Lung (tissue), 12 donors: Measurements from ENCODE around the gene DCD. TPM values are rescaled to one million over a fixed set of nuclear protein-coding genes. Genes with fewer than 3 reads are reported as not detected.
A peak's percentile ranks its signal among the peaks of the same experiment; 100 is the strongest.

ENCODE experiments used
- ATAC-seq: fragments of 200-7000 bp; cut with Tn5 transposase; one replicate; pipeline ENCODE4 v1.9.1; 2020; ENCODE audit warnings: moderate number of reproducible peaks; ENCODE audit not compliant: insufficient read depth, low FRiP score
- DNase-seq, 3 donors: peaks; one replicate each; pipeline ENCODE4 v3.0.0-alpha.2; 2013 to 2017
- H3K27ac ChIP-seq, 2 donors: one replicate each; pipeline ENCODE4 v1.5.1; 2013; ENCODE audit warnings: mild to moderate bottlenecking in 2 of 2, moderate library complexity in 2 of 2, control low read depth in 1 of 2, inconsistent platforms in 1 of 2, low read depth in 1 of 2, low read length in 1 of 2
- H3K27me3 ChIP-seq, 3 donors: one replicate each; pipeline ENCODE4 v1.5.1; 2013; ENCODE audit warnings: low read length in 2 of 3; ENCODE audit not compliant: control insufficient read depth in 3 of 3, insufficient read depth in 3 of 3
- H3K36me3 ChIP-seq, 4 donors: one replicate each; pipeline ENCODE4 v1.5.1; 2013; ENCODE audit warnings: low read length in 4 of 4, mild to moderate bottlenecking in 1 of 4, moderate library complexity in 1 of 4; ENCODE audit not compliant: control insufficient read depth in 4 of 4, insufficient read depth in 4 of 4
- H3K4me1 ChIP-seq, 5 donors: one replicate each; pipeline ENCODE4 v1.5.1; 2013; ENCODE audit warnings: low read length in 5 of 5, mild to moderate bottlenecking in 2 of 5, moderate library complexity in 1 of 5; ENCODE audit not compliant: control insufficient read depth in 5 of 5, insufficient read depth in 5 of 5
- H3K4me3 ChIP-seq: one replicate; pipeline ENCODE4 v1.5.1; 2013; ENCODE audit warnings: mild to moderate bottlenecking, control low read depth, moderate library complexity
- H3K9ac ChIP-seq, 2 donors: one replicate each; pipeline ENCODE4 v1.5.1; 2013; ENCODE audit warnings: low read length in 2 of 2, control low read depth in 1 of 2; ENCODE audit not compliant: insufficient read depth in 1 of 2
- H3K9me3 ChIP-seq, 4 donors: one replicate each; pipeline ENCODE4 v1.5.1; 2013; ENCODE audit warnings: low read length in 3 of 4, mild to moderate bottlenecking in 1 of 4, moderate library complexity in 1 of 4; ENCODE audit not compliant: control insufficient read depth in 4 of 4, insufficient read depth in 3 of 4
- WGBS, 2 donors: extraction: QIAGEN DNeasy Blood & Tissue Kit; methylation state at CpG; one replicate each; pipeline ENCODE4 v1.1.7; 2013; 5-methylcytosine and 5-hydroxymethylcytosine counted together
- polyA plus RNA-seq, 2 donors: library from polyadenylated mRNA; stranded (reverse); fragments of 200-250 nt; gene quantifications; one replicate each; pipeline ENCODE4 v1.2.1, GENCODE V29; 2013
- total RNA-seq, 2 donors: library from RNA; depleted of rRNA in 1 of 2; stranded (reverse); fragments of >200 nt in 1 of 2; gene quantifications; one replicate each; pipeline ENCODE4 v1.2.1, GENCODE V29; 2014 to 2021
- TF ChIP-seq, protein P1 (sequence below): IDR thresholded peaks from 2 replicates; pipeline ENCODE4 v1.5.1; 2012; ENCODE audit warnings: mild to moderate bottlenecking; ENCODE audit errors: control extremely low read depth, extremely low read depth
- donor health status: control.
- donor health status: control.
- donor health status: Bipolar disorder and iron deficiency.
- donor health status: healthy.
- donor health status: DM: yes; HTN: yes; CAD: no.

DCD gene
- total and polyA plus RNA-seq, 4 donors = not detected

- Histone ChIP-seq H3K36me3 (no peaks in the 10 kb centered on the region), H3K27me3 (peaks cover 0 to 2% (median 0%) of the 10 kb centered on the region in 3 donors), H3K4me1 (no peaks in the 10 kb centered on the region), H3K27ac (no peak overlapping the region), H3K9ac (no peak overlapping the region), H3K4me3 (no peak overlapping the region), H3K9me3 (no peaks in the 10 kb centered on the region)
- 87 to 88% methylated on average over 5 of the region's 5 CpGs for WGBS, 2 donors
- TF ChIP-seq, protein P1, sequence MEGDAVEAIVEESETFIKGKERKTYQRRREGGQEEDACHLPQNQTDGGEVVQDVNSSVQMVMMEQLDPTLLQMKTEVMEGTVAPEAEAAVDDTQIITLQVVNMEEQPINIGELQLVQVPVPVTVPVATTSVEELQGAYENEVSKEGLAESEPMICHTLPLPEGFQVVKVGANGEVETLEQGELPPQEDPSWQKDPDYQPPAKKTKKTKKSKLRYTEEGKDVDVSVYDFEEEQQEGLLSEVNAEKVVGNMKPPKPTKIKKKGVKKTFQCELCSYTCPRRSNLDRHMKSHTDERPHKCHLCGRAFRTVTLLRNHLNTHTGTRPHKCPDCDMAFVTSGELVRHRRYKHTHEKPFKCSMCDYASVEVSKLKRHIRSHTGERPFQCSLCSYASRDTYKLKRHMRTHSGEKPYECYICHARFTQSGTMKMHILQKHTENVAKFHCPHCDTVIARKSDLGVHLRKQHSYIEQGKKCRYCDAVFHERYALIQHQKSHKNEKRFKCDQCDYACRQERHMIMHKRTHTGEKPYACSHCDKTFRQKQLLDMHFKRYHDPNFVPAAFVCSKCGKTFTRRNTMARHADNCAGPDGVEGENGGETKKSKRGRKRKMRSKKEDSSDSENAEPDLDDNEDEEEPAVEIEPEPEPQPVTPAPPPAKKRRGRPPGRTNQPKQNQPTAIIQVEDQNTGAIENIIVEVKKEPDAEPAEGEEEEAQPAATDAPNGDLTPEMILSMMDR = no peak
- ATAC-seq (no peak), DNase-seq (no peak)
Measured at GRCh38 chr12:54603872-54604271, 44.3 kb downstream of the DCD start.

DNA sequence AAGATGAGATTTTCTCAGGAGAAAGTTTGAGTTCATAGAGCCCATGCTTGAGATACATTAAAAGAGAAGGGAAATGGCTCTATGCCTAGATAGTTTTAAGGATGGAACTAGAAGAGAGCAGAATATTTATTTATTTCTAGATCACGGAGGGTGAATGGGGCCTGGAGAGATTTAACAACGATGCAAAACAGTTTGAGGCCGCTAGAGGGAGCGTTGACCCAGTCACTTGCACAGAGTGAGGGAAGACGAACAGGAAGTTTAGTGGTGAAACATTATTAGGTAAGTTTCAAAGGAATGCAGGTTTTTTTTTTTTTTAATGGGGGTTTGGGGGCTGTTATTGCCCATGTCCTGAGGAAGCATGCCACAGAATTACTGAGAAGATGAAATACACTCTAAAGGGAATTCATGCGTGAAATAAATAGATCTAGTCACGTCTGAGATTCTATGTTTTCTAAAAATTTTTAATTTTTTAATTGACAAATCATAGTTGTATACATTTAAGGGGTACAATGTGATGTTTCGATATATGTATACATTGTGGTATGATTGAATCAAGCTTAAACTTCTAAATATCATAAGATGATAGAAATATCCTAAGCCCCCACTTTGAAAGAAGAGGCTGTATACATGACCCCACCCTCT, 44.9 kb downstream of the DCD start:
- ATAC-seq (peak; percentile 80), DNase-seq (peak; percentile 67 to 77 (median 69))
- TF ChIP-seq, protein P1 = peak; percentile 44
- Histone ChIP-seq H3K27ac (no peak overlapping the region), H3K9ac (no peak overlapping the region), H3K4me3 (no peak overlapping the region), H3K27me3 (peaks cover 0 to 2% (median 0%) of the 10 kb centered on the region in 3 donors), H3K4me1 (no peaks in the 10 kb centered on the region), H3K9me3 (no peaks in the 10 kb centered on the region), H3K36me3 (no peaks in the 10 kb centered on the region)
- 16 to 23% methylated on average over 8 of the region's 8 CpGs for WGBS, 2 donors

GRCh38 chr12:54602661-54603060, 45.5 kb downstream of the DCD start:
- Histone ChIP-seq H3K4me3 (no peak overlapping the region), H3K9ac (no peak overlapping the region), H3K9me3 (no peaks in the 10 kb centered on the region), H3K27ac (no peak overlapping the region), H3K4me1 (no peaks in the 10 kb centered on the region), H3K27me3 (peaks cover 0 to 2% (median 0%) of the 10 kb centered on the region in 3 donors), H3K36me3 (no peaks in the 10 kb centered on the region)
- DNase-seq (no peak), ATAC-seq (no peak)
- TF ChIP-seq, protein P1 = no peak
- 54 to 62% methylated on average over 2 of the region's 2 CpGs for WGBS, 2 donors

GRCh38 chr12:54601841-54602240, 46.3 kb downstream of the DCD start:
- WGBS, 2 donors = 56 to 58% methylated on average over 4 of the region's 4 CpGs
- H3K4me1 ChIP-seq = no peaks in the 10 kb centered on the region
- H3K36me3 ChIP-seq = no peaks in the 10 kb centered on the region
- DNase-seq (no peak), ATAC-seq (no peak)
- no peak overlapping the region for H3K4me3 ChIP-seq
- no peaks in the 10 kb centered on the region for H3K27me3 ChIP-seq
- no peak overlapping the region for H3K9ac ChIP-seq
- no peak overlapping the region for H3K27ac ChIP-seq
- TF ChIP-seq, protein P1 = no peak
- no peaks in the 10 kb centered on the region for H3K9me3 ChIP-seq
